ENCODE results near the gene ENTPD7.

Gene ENTPD7

DNA sequence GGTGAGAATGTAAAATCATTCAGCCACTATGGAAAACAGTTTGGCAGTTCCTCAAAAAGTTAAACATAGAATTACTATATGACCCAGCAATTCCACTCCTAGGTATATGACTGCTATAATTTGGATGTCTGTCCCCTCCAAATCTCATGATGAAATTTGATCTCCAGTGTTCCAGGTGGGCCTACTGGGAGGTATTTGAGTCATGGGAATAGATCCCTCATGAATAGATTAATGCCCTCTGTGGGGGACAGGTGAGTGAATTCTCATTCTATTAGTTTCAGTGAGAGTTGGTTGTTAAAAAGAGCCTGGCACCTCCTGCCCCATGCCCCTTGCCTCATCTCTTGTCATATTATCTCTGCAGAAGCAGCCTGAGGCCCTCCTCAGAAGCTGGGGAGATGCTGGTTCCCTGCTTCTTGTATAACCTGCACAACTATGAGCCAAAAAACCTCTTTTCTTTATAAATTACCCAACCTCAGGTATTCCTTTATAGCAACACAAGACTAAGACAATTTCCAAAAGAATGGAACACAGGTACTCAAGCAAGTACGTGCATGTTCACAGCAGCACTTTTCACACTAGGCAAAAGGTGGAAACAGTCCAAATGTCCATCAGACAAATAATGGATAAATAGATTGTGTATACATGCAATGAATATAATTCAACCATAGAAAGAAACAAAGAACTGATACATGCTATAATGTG lies 30.2 kb upstream of the ENTPD7 start:
- TF ChIP-seq, protein P1, sequence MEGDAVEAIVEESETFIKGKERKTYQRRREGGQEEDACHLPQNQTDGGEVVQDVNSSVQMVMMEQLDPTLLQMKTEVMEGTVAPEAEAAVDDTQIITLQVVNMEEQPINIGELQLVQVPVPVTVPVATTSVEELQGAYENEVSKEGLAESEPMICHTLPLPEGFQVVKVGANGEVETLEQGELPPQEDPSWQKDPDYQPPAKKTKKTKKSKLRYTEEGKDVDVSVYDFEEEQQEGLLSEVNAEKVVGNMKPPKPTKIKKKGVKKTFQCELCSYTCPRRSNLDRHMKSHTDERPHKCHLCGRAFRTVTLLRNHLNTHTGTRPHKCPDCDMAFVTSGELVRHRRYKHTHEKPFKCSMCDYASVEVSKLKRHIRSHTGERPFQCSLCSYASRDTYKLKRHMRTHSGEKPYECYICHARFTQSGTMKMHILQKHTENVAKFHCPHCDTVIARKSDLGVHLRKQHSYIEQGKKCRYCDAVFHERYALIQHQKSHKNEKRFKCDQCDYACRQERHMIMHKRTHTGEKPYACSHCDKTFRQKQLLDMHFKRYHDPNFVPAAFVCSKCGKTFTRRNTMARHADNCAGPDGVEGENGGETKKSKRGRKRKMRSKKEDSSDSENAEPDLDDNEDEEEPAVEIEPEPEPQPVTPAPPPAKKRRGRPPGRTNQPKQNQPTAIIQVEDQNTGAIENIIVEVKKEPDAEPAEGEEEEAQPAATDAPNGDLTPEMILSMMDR (IDR thresholded peaks at IDR 0.05; ENCODE audit: low read length, missing control alignments): no peak
- no peak for DNase-seq (ENCODE audit: low read depth)

DNA sequence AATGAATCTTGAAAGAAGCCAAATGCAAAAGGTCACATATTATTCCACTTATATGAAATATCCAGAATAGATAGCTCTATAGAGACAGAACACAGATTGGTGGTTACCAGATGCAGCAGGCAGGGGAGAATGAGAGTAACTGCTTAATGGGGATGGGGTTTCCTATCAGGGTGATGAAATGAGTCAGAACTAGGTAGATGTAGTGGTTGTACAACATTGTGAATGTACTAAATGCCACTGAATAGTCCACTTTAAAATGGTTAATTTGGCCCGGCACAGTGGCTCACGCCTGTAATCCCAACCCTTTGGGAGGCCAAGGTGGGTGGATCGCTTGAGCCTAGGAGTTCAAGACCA lies 29.7 kb upstream of the ENTPD7 start:
- TF ChIP-seq, protein P1 (IDR thresholded peaks at IDR 0.05; ENCODE audit: low read length, missing control alignments): no peak
- no peak overlapping the region for H3K4me3 ChIP-seq (replicated peaks; ENCODE audit: low read depth, low read length)
- DNase-seq (ENCODE audit: low read depth): no peak

More for the DNA sequence above, 30.2 kb upstream of the ENTPD7 start:
- H3K4me3 ChIP-seq (replicated peaks; ENCODE audit: low read depth, low read length): no peak overlapping the region

DNA sequence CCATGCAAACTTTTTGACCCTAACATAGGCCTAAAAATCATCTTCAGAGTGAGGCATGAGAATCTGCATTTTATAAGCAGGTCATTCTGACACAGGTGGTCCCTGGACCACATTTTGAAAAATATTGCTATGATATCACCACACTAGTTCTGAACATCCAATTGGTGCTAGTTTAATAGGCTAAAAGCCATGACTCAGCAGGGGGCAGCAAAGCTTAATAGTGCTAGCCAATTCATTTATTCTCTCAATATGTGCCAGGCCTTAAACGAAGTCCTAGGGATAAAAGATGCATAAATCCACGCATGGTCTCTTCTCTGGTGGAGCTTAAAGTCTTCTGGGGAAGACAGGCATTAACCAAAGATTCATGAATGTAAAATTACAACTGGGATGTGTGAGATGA lies 28.9 kb upstream of the ENTPD7 start:
- no peak overlapping the region for H3K4me3 ChIP-seq (replicated peaks; ENCODE audit: low read depth, low read length)
- peak; percentile 75 for DNase-seq (ENCODE audit: low read depth)
- TF ChIP-seq, protein P1 (IDR thresholded peaks at IDR 0.05; ENCODE audit: low read length, missing control alignments): peak; percentile 59

DNA sequence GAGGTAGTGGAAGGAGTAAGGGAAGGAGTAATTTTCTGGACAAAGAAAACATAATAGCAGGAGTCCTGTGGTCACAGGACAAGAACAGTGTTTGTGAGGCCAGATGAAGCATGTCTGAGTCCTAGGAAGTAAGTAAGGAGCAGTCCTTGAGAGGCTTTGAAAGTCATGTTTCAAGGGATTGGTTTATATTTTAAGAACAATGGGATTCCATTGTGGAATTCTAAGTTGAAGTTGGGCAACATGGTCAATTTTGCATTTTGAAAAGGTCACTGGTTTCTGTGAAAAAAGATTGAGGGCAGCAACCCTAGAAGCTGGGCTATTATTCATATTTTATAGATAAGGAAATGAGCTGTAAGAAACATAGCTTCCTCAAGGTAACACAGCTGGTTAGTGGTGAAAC lies 28.3 kb upstream of the ENTPD7 start:
- TF ChIP-seq, protein P1 (IDR thresholded peaks at IDR 0.05; ENCODE audit: low read length, missing control alignments): no peak
- DNase-seq (ENCODE audit: low read depth): peak; percentile 76
- H3K4me3 ChIP-seq (replicated peaks; ENCODE audit: low read depth, low read length): no peak overlapping the region

DNA sequence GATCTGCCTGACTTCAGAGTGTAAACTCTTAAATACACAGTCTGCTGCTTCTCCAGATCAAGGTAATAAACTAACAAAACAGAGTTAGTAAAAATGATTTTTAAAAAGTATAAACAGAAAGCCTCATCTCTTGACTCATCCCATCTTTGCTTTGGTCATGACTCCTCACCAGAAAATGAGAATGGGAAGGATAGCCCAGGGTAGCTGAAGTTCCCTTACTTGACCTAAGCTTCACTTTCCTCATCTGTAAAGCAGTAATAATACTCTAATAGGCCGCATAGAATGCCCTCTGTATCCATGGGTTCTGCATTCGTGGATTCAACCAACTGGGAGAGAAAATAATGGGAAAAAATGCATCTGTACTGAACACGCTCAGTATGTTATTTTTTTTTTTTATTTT lies 27.8 kb upstream of the ENTPD7 start:
- TF ChIP-seq, protein P1 (IDR thresholded peaks at IDR 0.05; ENCODE audit: low read length, missing control alignments): no peak
- peak; percentile 16 for DNase-seq (ENCODE audit: low read depth)
- no peak overlapping the region for H3K4me3 ChIP-seq (replicated peaks; ENCODE audit: low read depth, low read length)

DNA sequence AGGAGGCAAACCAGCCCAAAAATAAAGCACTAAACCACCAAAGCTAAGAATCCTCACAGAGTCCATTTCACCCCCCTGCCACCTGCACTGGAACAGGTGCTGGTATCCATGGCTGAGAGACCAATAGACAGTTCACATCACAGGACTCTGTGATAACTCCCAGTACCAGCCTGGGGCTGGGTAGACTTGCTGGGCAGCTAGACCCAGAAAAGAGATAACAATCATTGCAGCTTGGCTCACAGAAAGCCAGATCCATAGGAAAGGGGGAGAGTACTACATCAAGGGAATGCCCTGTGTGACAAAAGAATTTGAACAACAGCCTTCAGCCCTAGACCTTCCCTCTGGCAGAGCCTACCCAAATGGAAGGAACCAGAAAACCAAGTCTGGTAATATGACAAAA lies 25.5 kb upstream of the ENTPD7 start:
- TF ChIP-seq, protein P1 (IDR thresholded peaks at IDR 0.05; ENCODE audit: low read length, missing control alignments): no peak
- no peak for DNase-seq (ENCODE audit: low read depth)
- no peak overlapping the region for H3K4me3 ChIP-seq (replicated peaks; ENCODE audit: low read depth, low read length)

DNA sequence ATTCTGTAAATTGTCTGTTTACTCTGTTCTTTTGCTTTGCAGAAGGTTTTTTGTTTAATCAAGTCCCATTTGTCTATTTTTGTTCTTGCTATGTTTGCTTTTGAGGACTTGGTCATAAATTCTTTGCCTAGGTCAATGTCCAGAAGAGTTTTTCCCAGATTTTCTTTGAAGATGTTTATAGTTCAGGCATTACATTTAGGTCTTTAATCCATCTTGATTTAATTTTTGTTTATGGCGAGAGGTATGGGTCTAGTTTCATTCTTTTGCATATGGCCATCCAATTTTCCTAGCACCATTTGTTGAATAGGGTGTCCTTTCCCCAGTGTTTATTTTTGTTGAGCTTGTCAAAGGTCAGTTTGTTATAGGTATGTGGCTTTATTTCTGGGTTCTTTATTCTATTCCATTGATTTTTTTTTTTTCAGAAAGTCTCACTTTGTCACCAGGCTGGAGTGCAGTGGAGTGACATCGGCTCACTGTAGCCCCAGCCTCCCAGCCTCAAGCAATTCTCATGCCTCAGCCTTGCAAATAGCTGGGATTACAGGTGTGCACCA lies 11.6 kb upstream of the ENTPD7 start:
- TF ChIP-seq, protein P1 (IDR thresholded peaks at IDR 0.05; ENCODE audit: low read length, missing control alignments): no peak
- DNase-seq (ENCODE audit: low read depth): no peak
- no peak overlapping the region for H3K4me3 ChIP-seq (replicated peaks; ENCODE audit: low read depth, low read length)

All from fibroblast of pulmonary artery (primary cell).